Vagina (tissue), 2 donors: ENCODE measurements around the gene IFT81.

Experiments
- POLR2AphosphoS5 ChIP-seq, 2 donors: sonication (generic); formaldehyde crosslinking; IDR thresholded peaks; one replicate each; pipeline ENCODE4 v1.9.0; 2017; ENCODE audit warnings: antibody characterized with exemption in 2 of 2, mild to moderate bottlenecking in 2 of 2, low read depth in 1 of 2; ENCODE audit not compliant: insufficient read depth in 1 of 2
- TF ChIP-seq, protein P1 (sequence below), 3 experiments: fragments of 450-650 bp in 2 of 3; fragments of 200-600 bp in 1 of 3; sonication (generic) in 1 of 3; IDR thresholded peaks; one replicate each; pipeline ENCODE4 v1.5.1; 2017 to 2019; ENCODE audit warnings: antibody characterized with exemption in 3 of 3, mild to moderate bottlenecking in 2 of 3, moderate library complexity in 2 of 3

DNA sequence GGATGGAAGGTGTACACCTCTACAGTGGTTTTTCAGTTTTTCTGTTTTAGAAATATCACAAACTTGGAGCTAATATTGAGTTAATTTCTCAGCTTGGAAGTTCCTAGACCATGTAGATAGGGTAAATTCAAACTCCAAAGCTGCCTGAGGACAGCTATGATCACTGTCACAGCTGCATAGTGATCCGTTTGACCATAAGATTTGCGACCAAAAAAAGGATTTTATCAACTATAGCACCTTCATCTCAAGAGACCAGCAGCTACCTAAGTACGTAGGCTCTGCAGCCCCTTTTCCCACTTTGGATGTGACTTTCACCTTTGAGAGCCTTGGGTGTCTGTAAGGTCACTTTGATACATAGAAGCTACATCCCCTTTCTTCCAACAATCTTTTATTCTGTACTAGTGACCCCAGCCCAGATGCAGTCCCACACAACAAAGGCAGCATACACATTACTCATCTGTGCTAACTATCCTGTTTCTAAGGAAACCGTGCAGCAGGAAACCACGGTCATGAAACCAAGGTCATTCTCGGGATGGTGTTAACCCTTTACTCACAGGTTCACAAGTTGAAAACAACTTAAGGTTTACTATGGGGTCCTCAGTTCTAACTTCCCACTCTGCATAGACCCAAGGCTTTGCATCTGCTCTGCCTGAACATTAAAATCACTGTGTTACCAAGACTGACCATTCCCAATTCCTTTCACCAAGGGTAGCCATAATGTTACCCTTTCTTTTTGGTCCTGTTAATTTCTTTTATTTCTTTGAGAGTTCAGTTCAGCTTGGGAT lies 75.4 kb downstream of the IFT81 start:
- TF ChIP-seq, protein P1, sequence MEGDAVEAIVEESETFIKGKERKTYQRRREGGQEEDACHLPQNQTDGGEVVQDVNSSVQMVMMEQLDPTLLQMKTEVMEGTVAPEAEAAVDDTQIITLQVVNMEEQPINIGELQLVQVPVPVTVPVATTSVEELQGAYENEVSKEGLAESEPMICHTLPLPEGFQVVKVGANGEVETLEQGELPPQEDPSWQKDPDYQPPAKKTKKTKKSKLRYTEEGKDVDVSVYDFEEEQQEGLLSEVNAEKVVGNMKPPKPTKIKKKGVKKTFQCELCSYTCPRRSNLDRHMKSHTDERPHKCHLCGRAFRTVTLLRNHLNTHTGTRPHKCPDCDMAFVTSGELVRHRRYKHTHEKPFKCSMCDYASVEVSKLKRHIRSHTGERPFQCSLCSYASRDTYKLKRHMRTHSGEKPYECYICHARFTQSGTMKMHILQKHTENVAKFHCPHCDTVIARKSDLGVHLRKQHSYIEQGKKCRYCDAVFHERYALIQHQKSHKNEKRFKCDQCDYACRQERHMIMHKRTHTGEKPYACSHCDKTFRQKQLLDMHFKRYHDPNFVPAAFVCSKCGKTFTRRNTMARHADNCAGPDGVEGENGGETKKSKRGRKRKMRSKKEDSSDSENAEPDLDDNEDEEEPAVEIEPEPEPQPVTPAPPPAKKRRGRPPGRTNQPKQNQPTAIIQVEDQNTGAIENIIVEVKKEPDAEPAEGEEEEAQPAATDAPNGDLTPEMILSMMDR (IDR thresholded peaks at IDR 0.05), result no peak
- no peak for TF ChIP-seq POLR2AphosphoS5 (IDR thresholded peaks at IDR 0.05; ENCODE audit: insufficient read depth in 1 of 2, low read depth in 1 of 2)
